ENCODE data around the gene IMPA2. TPM values are rescaled to one million over a fixed set of nuclear protein-coding genes. Genes with fewer than 3 reads are reported as not detected.

The IMPA2 gene
- total and polyA plus RNA-seq, 2 experiments from 2014 or later: 75.6 to 130 TPM

DNA sequence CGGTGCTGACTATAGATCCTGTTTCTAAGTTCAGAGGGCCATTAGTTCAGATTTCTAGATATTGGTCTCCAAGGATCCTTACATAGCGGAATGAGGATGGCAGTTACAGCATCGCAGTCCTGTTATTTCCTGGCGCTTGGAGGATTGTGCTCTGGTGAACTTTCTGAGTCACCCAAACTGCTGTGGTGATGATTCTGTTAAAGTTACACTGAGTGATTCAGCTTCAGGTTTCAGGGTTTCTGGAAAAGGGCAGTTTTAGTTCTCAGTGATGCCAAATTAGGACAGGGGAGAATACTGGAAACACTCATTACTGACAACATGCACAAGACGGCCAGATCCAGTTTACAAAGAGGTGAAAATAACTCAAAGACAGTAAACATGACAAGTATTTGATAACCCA, 60.3 kb downstream of the IMPA2 start:
- Histone ChIP-seq H3K4me1 (ENCODE audit: insufficient read depth) (no peaks in the 10 kb centered on the region), H4K20me1 (ENCODE audit: insufficient read depth, poor library complexity, severe bottlenecking) (no peaks in the 10 kb centered on the region), H3K36me3 (replicated peaks; ENCODE audit: insufficient read depth, low read depth) (no peaks in the 10 kb centered on the region), H3K27me3 (no peaks in the 10 kb centered on the region), H2AFZ (no peak overlapping the region), H3K4me3 (no peak overlapping the region), H3K9me2 (replicated peaks; ENCODE audit: insufficient read depth) (no peaks in the 10 kb centered on the region), H3K27ac (no peak overlapping the region), H3K9me3 (ENCODE audit: low read depth) (no peaks in the 10 kb centered on the region), H3K4me2 (no peak overlapping the region), H3K79me2 (no peaks in the 10 kb centered on the region)
- WGBS (ENCODE audit: low lambda C conversion rate, missing lambda C conversion rate): 58% methylated on average over 5 of the region's 5 CpGs
- TF ChIP-seq EZH2phosphoT487 (IDR thresholded peaks at IDR 0.05; ENCODE audit: low read depth, severe bottlenecking, unreplicated experiment): no peak
- no peak for TF ChIP-seq EZH2 (IDR thresholded peaks at IDR 0.05; ENCODE audit: borderline replicate concordance)
- TF ChIP-seq, protein P1, sequence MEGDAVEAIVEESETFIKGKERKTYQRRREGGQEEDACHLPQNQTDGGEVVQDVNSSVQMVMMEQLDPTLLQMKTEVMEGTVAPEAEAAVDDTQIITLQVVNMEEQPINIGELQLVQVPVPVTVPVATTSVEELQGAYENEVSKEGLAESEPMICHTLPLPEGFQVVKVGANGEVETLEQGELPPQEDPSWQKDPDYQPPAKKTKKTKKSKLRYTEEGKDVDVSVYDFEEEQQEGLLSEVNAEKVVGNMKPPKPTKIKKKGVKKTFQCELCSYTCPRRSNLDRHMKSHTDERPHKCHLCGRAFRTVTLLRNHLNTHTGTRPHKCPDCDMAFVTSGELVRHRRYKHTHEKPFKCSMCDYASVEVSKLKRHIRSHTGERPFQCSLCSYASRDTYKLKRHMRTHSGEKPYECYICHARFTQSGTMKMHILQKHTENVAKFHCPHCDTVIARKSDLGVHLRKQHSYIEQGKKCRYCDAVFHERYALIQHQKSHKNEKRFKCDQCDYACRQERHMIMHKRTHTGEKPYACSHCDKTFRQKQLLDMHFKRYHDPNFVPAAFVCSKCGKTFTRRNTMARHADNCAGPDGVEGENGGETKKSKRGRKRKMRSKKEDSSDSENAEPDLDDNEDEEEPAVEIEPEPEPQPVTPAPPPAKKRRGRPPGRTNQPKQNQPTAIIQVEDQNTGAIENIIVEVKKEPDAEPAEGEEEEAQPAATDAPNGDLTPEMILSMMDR (IDR thresholded peaks at IDR 0.05; ENCODE audit: poor library complexity): no peak
- peak; percentile 29 for DNase-seq (ENCODE audit: low spot score)

DNA sequence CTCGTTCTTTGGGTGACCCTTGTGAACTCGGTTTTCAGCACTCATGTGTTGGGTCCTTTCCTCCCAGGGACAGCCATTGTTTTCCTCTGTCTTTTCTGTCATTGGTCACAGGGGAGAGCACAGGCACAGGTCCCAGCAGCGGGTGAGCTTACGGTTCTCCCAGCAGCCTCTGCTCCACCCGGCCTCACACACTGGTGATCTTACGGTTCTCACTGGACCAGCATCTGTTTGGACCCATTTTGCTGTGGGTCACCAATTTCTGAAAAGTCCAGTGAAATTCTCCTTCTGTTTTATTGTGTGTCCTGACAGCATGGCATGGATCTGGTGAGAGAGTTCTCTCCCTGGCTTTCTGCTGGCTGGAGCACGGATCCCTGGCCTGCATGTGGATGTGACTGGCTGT, 62.5 kb downstream of the IMPA2 start:
- TF ChIP-seq EZH2 (IDR thresholded peaks at IDR 0.05; ENCODE audit: borderline replicate concordance): no peak
- no peak for TF ChIP-seq EZH2phosphoT487 (IDR thresholded peaks at IDR 0.05; ENCODE audit: low read depth, severe bottlenecking, unreplicated experiment)
- TF ChIP-seq, protein P1 (IDR thresholded peaks at IDR 0.05; ENCODE audit: poor library complexity): no peak
- H3K79me2 ChIP-seq: no peaks in the 10 kb centered on the region
- WGBS (ENCODE audit: low lambda C conversion rate, missing lambda C conversion rate): 78% methylated on average over 7 of the region's 7 CpGs
- H3K9me2 ChIP-seq (replicated peaks; ENCODE audit: insufficient read depth): no peaks in the 10 kb centered on the region
- H4K20me1 ChIP-seq (ENCODE audit: insufficient read depth, poor library complexity, severe bottlenecking): no peaks in the 10 kb centered on the region
- no peak overlapping the region for H3K4me2 ChIP-seq
- no peak overlapping the region for H3K27ac ChIP-seq
- H3K36me3 ChIP-seq (replicated peaks; ENCODE audit: insufficient read depth, low read depth): no peaks in the 10 kb centered on the region
- no peak for DNase-seq (ENCODE audit: low spot score)
- H3K9me3 ChIP-seq (ENCODE audit: low read depth): no peaks in the 10 kb centered on the region
- no peaks in the 10 kb centered on the region for H3K4me1 ChIP-seq (ENCODE audit: insufficient read depth)
- H3K4me3 ChIP-seq: no peak overlapping the region
- no peaks in the 10 kb centered on the region for H3K27me3 ChIP-seq
- H2AFZ ChIP-seq: no peak overlapping the region

DNA sequence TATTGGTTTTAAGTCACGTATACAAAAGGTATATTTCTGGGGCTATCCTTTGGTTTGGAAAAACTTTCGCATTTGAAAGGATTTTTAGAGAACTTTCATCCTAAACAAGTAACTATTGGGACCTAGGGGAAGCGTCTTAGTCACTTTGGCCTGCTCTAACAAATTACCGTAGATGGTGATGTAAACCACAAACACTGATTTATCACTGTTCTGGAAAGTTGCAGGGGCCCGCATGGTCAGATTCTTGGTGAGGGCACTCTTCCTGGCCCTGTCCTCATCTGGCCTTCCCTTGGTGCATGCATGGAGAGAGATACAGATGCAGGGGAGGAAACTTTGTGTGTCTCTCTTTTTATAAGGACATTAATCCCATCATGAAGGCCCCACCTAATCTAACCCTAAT, 63.3 kb downstream of the IMPA2 start:
- Histone ChIP-seq H3K4me2 (no peak overlapping the region), H2AFZ (no peak overlapping the region), H3K9me3 (ENCODE audit: low read depth) (no peaks in the 10 kb centered on the region), H3K27ac (no peak overlapping the region), H3K36me3 (replicated peaks; ENCODE audit: insufficient read depth, low read depth) (no peaks in the 10 kb centered on the region), H3K4me1 (ENCODE audit: insufficient read depth) (no peaks in the 10 kb centered on the region), H3K9me2 (replicated peaks; ENCODE audit: insufficient read depth) (no peaks in the 10 kb centered on the region), H3K79me2 (no peaks in the 10 kb centered on the region), H3K4me3 (no peak overlapping the region), H3K27me3 (no peaks in the 10 kb centered on the region), H4K20me1 (ENCODE audit: insufficient read depth, poor library complexity, severe bottlenecking) (no peaks in the 10 kb centered on the region)
- TF ChIP-seq EZH2phosphoT487 (IDR thresholded peaks at IDR 0.05; ENCODE audit: low read depth, severe bottlenecking, unreplicated experiment): no peak
- TF ChIP-seq, protein P1 (IDR thresholded peaks at IDR 0.05; ENCODE audit: poor library complexity): no peak
- no peak for TF ChIP-seq EZH2 (IDR thresholded peaks at IDR 0.05; ENCODE audit: borderline replicate concordance)
- 83% methylated on average over 5 of the region's 5 CpGs for WGBS (ENCODE audit: low lambda C conversion rate, missing lambda C conversion rate)
- no peak for DNase-seq (ENCODE audit: low spot score)

Data from hepatocyte (in vitro differentiated cells).